Upper lobe of right lung (tissue), 1 donor: ENCODE measurements around the gene STARD13. TPM values are rescaled to one million over a fixed set of nuclear protein-coding genes. Genes with fewer than 3 reads are reported as not detected.
A peak's percentile ranks its signal among the peaks of the same experiment; 100 is the strongest.

Experiments used
- ATAC-seq: fragments of 200-7000 bp; cut with Tn5 transposase; one replicate; pipeline ENCODE4 v1.9.1; 2020; ENCODE audit warnings: mild to moderate bottlenecking, moderate library complexity
- DNase-seq: peaks from one replicate; pipeline ENCODE4 v3.0.0-alpha.2; 2020
- H3K27ac ChIP-seq: fragments of 200-600 bp; one replicate; pipeline ENCODE4 v1.8.0; 2022
- H3K27me3 ChIP-seq: fragments of 200-600 bp; one replicate; pipeline ENCODE4 v1.8.0; 2022; ENCODE audit warnings: mild to moderate bottlenecking
- H3K36me3 ChIP-seq: fragments of 200-600 bp; one replicate; pipeline ENCODE4 v1.8.0; 2022
- H3K4me1 ChIP-seq: fragments of 200-600 bp; one replicate; pipeline ENCODE4 v1.8.0; 2022
- H3K4me3 ChIP-seq: fragments of 200-600 bp; one replicate; pipeline ENCODE4 v1.8.0; 2022; ENCODE audit warnings: mild to moderate bottlenecking
- H3K9me3 ChIP-seq: fragments of 200-600 bp; one replicate; pipeline ENCODE4 v1.8.0; 2022
- CTCF ChIP-seq: fragments of 200-600 bp; IDR thresholded peaks from one replicate; pipeline ENCODE4 v1.8.0; 2022; ENCODE audit warnings: antibody characterized with exemption
- intact Hi-C: fragments of 100-400 bp; cut with DNase I; formaldehyde crosslinking; loops from one replicate; pipeline ENCODE4 v1.11.0; 2022
- total RNA-seq: library from RNA; stranded (reverse); fragmentation: NEBNext Ultra II Directional; extraction: Animal tissue kit (Norgen Biotek cat#: 25700); gene quantifications from one replicate; pipeline ENCODE4 v1.2.1, GENCODE V29; 2021
- donor health status: DM: no; HTN: yes; CAD: no; lungs with severe emphysema.

The STARD13 gene
- total RNA-seq, 1 donor from 2014 or later = 60.4 TPM

- intact Hi-C loops = no loop called here
- peaks cover 76% of the 10 kb centered on the region for H3K36me3 ChIP-seq
- DNase-seq (no peak), ATAC-seq (no peak)
- no peak for TF ChIP-seq CTCF
- no peaks in the 10 kb centered on the region for H3K9me3 ChIP-seq
- no peaks in the 10 kb centered on the region for H3K27me3 ChIP-seq
- peaks cover 34% of the 10 kb centered on the region for H3K4me1 ChIP-seq
- no peak overlapping the region for H3K4me3 ChIP-seq
- H3K27ac ChIP-seq = peak overlapping the region; percentile 45
Observed at GRCh38 chr13:33110386-33110712, 175.2 kb downstream of the STARD13 start.

GRCh38 chr13:33109801-33110200 is 175.8 kb downstream of the STARD13 start:
- no peak overlapping the region for H3K4me3 ChIP-seq
- DNase-seq = no peak
- H3K27ac ChIP-seq = peak overlapping the region; percentile 47
- TF ChIP-seq CTCF = no peak
- H3K4me1 ChIP-seq = peaks cover 34% of the 10 kb centered on the region
- ATAC-seq = no peak
- peaks cover 76% of the 10 kb centered on the region for H3K36me3 ChIP-seq
- no peaks in the 10 kb centered on the region for H3K9me3 ChIP-seq
- intact Hi-C loops = no loop called here
- no peaks in the 10 kb centered on the region for H3K27me3 ChIP-seq

- no peak for TF ChIP-seq CTCF
- DNase-seq (no peak), ATAC-seq (no peak)
- no peaks in the 10 kb centered on the region for H3K9me3 ChIP-seq
- peak overlapping the region; percentile 47 for H3K27ac ChIP-seq
- peaks cover 77% of the 10 kb centered on the region for H3K36me3 ChIP-seq
- H3K4me3 ChIP-seq = no peak overlapping the region
- H3K27me3 ChIP-seq = no peaks in the 10 kb centered on the region
- peaks cover 34% of the 10 kb centered on the region for H3K4me1 ChIP-seq
- intact Hi-C loops = no loop called here
Observed at GRCh38 chr13:33109271-33109697, 176.3 kb downstream of the STARD13 start.

GRCh38 chr13:33108620-33109019 is 176.9 kb downstream of the STARD13 start:
- H3K36me3 ChIP-seq = peaks cover 77% of the 10 kb centered on the region
- H3K4me1 ChIP-seq = peaks cover 34% of the 10 kb centered on the region
- no peak overlapping the region for H3K27ac ChIP-seq
- H3K4me3 ChIP-seq = no peak overlapping the region
- H3K27me3 ChIP-seq = no peaks in the 10 kb centered on the region
- no peak for TF ChIP-seq CTCF
- no peaks in the 10 kb centered on the region for H3K9me3 ChIP-seq
- ATAC-seq = no peak
- DNase-seq = no peak
- intact Hi-C loops = no loop called here

GRCh38 chr13:33107361-33107760 is 178.2 kb downstream of the STARD13 start:
- ATAC-seq (no peak), DNase-seq (no peak)
- Histone ChIP-seq H3K36me3 (peaks cover 67% of the 10 kb centered on the region), H3K27ac (no peak overlapping the region), H3K4me1 (peaks cover 33% of the 10 kb centered on the region), H3K9me3 (no peaks in the 10 kb centered on the region), H3K4me3 (no peak overlapping the region), H3K27me3 (no peaks in the 10 kb centered on the region)
- TF ChIP-seq CTCF = no peak
- intact Hi-C loops = no loop called here

- DNase-seq = no peak
Observed at GRCh38 chr13:33106656-33107360, 178.7 kb downstream of the STARD13 start.

More at GRCh38 chr13:33106656-33107360, 178.7 kb downstream of the STARD13 start:
- Histone ChIP-seq H3K27ac (no peak overlapping the region), H3K27me3 (no peaks in the 10 kb centered on the region), H3K4me1 (peaks cover 27% of the 10 kb centered on the region), H3K9me3 (no peaks in the 10 kb centered on the region), H3K36me3 (peaks cover 64% of the 10 kb centered on the region), H3K4me3 (no peak overlapping the region)
- TF ChIP-seq CTCF = no peak
- intact Hi-C loops = no loop called here
- ATAC-seq = peak; percentile 21
